Esophagus squamous epithelium (tissue), 4 donors: ENCODE data around the gene SLC4A1.

ENCODE experiments used
- CTCF ChIP-seq, 6 experiments: fragments of 450-650 bp in 4 of 6; fragments of 200-600 bp in 2 of 6; sonication (generic) in 2 of 6; IDR thresholded peaks; one replicate each; pipeline ENCODE4 v1.5.1; 2016 to 2019; ENCODE audit warnings: antibody characterized with exemption in 6 of 6, mild to moderate bottlenecking in 4 of 6, moderate library complexity in 4 of 6
- POLR2A ChIP-seq, 4 donors: fragments of 450-650 bp; IDR thresholded peaks; one replicate each; pipeline ENCODE4 v1.6.1; 2017; ENCODE audit warnings: antibody characterized with exemption in 4 of 4, mild to moderate bottlenecking in 4 of 4, moderate library complexity in 3 of 4

GRCh38 chr17:44256671-44257070 is 11.3 kb downstream of the SLC4A1 start:
- TF ChIP-seq CTCF (IDR thresholded peaks at IDR 0.05) = no peak
- TF ChIP-seq POLR2A (IDR thresholded peaks at IDR 0.05) = no peak
